ENCODE results near the gene ASPSCR1.

DNA sequence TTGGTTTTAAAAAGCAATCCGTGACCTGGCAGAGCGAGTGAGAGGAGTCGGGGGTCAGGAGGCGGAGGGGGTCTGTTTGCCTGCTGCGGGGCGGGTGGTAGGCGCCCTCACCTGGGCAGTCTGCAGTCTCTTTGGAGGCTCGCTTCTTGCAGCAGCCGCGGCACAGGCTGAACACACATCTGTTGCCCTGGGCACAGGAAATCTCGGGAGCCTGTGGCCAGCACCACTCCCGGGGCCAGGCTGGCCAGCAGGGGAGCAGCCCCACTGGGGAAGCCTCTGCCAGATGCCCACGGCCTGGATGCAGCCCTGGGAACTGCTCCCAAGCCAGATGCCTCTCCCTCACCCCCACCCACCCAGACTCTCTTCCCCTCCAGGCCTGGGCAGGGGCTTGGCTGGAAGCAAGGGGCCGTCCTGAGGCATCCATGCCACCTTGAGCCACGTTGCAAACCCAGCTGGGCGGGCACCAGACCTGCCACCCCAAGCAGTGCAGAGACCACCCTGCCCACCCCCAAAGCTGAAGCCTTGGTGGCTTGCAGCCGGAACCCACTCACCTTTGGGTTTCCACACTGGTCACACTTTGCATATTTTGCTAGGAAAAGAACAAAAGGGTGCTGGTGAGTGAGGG is 80.9 kb downstream of the ASPSCR1 start:
- TF ChIP-seq POLR2A (IDR thresholded peaks at IDR 0.05) (no peak), CTCF (IDR thresholded peaks at IDR 0.05) (no peak)

Data from testis (tissue), 2 donors.